Thyroid gland (tissue), 4 donors: ENCODE results near the gene KPNA3.

ENCODE experiments used
- CTCF ChIP-seq, 6 experiments: fragments of 200-600 bp in 3 of 6; fragments of 450-650 bp in 3 of 6; sonication (generic) in 3 of 6; IDR thresholded peaks; one replicate each; pipeline ENCODE4 v1.5.1; 2016 to 2019; ENCODE audit warnings: antibody characterized with exemption in 6 of 6, mild to moderate bottlenecking in 2 of 6, inconsistent platforms in 1 of 6, moderate library complexity in 1 of 6
- POLR2A ChIP-seq, 2 donors: fragments of 450-650 bp; IDR thresholded peaks; one replicate each; pipeline ENCODE4 v1.6.1; 2017; ENCODE audit warnings: antibody characterized with exemption in 2 of 2, mild to moderate bottlenecking in 2 of 2, moderate library complexity in 1 of 2

- TF ChIP-seq CTCF (IDR thresholded peaks at IDR 0.05) (no peak), POLR2A (IDR thresholded peaks at IDR 0.05) (no peak)
Measured at GRCh38 chr13:49693191-49693733, 99.2 kb downstream of the KPNA3 start.
